K562 (cell line): ENCODE data around the gene HSPA1B. TPM values are rescaled to one million over a fixed set of nuclear protein-coding genes. Genes with fewer than 3 reads are reported as not detected.

Source experiments
- COPS2 ChIP-seq: fragments of 450-650 bp; conservative IDR thresholded peaks from 2 replicates; pipeline ENCODE4 v1.6.1; 2016; ENCODE audit warnings: mild to moderate bottlenecking, moderate library complexity
- HOXB6 ChIP-seq: fragments of 250-450 bp; sonication (Bioruptor Pico); IDR thresholded peaks from 2 replicates; pipeline ENCODE4 v1.5.1; 2022; ENCODE audit warnings: mild to moderate bottlenecking, borderline replicate concordance
- NR2F6 ChIP-seq: fragments of 450-650 bp; formaldehyde crosslinking; IDR thresholded peaks from 2 replicates; pipeline ENCODE4 v1.4.0; 2020; ENCODE audit warnings: mild to moderate bottlenecking
- SMARCB1 ChIP-seq: IDR thresholded peaks from 2 replicates; pipeline ENCODE4 v1.6.1; 2011; ENCODE audit warnings: improper control_type of control experiment, low read depth; ENCODE audit not compliant: insufficient read length
- polyA plus RNA-seq, 8 experiments: library from polyadenylated mRNA; depleted of rRNA in 4 of 8; stranded (reverse) in 5 of 8; unstranded in 3 of 8; fragments of >200 nt; fragmentation: Nextera tagmentation in 2 of 8; fragmentation: Illumina TruSeq in 1 of 8; extraction: Ambion mirVana in 2 of 8; extraction: Trizol in 1 of 8; gene quantifications; 2 replicates each; pipeline versions ENCODE4 v1.2.1 to v1.2.3, GENCODE V29; 2011 to 2014; ENCODE audit warnings: inconsistent platforms in 1 of 8, missing spikeins in 1 of 8
- total RNA-seq, 7 experiments: library from RNA; depleted of rRNA in 6 of 7; stranded (reverse); fragments of >200 nt in 6 of 7; fragmentation: Illumina TruSeq in 2 of 7; extraction: Trizol in 2 of 7; gene quantifications; 2 replicates each; pipeline versions ENCODE4 v1.2.1 to v1.2.3, GENCODE V29; 2011 to 2021; ENCODE audit warnings: low replicate concordance in 1 of 7
- TF ChIP-seq, protein P1 (sequence below): fragments of 200-600 bp; sonication (generic); IDR thresholded peaks from one replicate; pipeline ENCODE4 v1.6.1; 2012; ENCODE audit warnings: mild to moderate bottlenecking, low read depth, low read length, inconsistent platforms
- TF ChIP-seq, protein P2 (sequence below), 2 experiments: fragments of 450-650 bp in 1 of 2; IDR thresholded peaks; 2 replicates each; pipeline ENCODE4 v1.6.1; 2011 to 2017; ENCODE audit warnings: low read depth in 2 of 2, antibody characterized with exemption in 1 of 2, borderline replicate concordance in 1 of 2, low read length in 1 of 2, mild to moderate bottlenecking in 1 of 2, mixed read lengths in 1 of 2; ENCODE audit not compliant: control insufficient read depth in 1 of 2
- TF ChIP-seq, protein P3 (sequence below): sonication (generic); IDR thresholded peaks from 2 replicates; pipeline ENCODE4 v1.6.1; 2016

The HSPA1B gene
- total and polyA plus RNA-seq, 9 of the 15 experiments (the other 6 are each of a cell fraction or from before 2014, with no cell fraction given) = 0.27 to 227 (median 51.2) TPM

DNA sequence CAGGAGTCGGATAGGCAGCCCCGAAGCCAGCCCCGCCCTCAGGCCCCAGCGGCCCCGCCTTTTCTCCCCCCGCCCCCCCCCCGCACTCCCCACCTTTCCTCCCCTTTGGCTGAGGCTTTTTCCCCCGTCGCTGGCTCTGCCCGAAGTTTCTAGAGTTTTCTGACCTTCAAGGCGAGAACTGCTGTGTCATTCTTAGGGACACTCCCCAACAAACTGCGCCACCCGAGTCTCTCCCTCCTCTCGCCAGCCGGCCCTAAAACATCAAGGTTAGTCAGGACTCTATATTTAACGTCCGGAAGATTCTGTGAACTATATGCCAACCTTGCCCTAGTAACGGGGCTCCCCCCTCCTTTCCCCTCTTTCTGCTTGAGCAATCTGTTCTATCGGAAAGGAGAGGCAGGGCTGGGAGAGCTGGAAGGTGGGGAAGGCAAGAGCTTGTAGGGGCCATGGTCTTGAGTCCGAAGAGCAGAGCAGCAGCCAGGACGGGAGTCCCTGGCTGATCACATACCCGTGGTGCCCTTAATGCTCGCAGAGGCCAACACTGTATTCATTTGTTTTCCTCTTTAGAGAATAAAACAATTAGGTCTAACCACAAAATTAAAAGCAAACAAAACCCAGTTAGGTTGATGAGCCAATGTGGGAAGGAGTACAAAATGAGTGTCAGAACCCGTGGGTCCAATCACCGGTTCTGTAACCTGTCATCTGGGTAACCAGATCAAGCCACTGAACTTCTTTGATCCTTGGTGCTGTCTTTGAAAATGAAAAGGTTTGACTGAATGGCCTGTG lies 5.3 kb upstream of the HSPA1B start (continued):
- TF ChIP-seq, protein P1, sequence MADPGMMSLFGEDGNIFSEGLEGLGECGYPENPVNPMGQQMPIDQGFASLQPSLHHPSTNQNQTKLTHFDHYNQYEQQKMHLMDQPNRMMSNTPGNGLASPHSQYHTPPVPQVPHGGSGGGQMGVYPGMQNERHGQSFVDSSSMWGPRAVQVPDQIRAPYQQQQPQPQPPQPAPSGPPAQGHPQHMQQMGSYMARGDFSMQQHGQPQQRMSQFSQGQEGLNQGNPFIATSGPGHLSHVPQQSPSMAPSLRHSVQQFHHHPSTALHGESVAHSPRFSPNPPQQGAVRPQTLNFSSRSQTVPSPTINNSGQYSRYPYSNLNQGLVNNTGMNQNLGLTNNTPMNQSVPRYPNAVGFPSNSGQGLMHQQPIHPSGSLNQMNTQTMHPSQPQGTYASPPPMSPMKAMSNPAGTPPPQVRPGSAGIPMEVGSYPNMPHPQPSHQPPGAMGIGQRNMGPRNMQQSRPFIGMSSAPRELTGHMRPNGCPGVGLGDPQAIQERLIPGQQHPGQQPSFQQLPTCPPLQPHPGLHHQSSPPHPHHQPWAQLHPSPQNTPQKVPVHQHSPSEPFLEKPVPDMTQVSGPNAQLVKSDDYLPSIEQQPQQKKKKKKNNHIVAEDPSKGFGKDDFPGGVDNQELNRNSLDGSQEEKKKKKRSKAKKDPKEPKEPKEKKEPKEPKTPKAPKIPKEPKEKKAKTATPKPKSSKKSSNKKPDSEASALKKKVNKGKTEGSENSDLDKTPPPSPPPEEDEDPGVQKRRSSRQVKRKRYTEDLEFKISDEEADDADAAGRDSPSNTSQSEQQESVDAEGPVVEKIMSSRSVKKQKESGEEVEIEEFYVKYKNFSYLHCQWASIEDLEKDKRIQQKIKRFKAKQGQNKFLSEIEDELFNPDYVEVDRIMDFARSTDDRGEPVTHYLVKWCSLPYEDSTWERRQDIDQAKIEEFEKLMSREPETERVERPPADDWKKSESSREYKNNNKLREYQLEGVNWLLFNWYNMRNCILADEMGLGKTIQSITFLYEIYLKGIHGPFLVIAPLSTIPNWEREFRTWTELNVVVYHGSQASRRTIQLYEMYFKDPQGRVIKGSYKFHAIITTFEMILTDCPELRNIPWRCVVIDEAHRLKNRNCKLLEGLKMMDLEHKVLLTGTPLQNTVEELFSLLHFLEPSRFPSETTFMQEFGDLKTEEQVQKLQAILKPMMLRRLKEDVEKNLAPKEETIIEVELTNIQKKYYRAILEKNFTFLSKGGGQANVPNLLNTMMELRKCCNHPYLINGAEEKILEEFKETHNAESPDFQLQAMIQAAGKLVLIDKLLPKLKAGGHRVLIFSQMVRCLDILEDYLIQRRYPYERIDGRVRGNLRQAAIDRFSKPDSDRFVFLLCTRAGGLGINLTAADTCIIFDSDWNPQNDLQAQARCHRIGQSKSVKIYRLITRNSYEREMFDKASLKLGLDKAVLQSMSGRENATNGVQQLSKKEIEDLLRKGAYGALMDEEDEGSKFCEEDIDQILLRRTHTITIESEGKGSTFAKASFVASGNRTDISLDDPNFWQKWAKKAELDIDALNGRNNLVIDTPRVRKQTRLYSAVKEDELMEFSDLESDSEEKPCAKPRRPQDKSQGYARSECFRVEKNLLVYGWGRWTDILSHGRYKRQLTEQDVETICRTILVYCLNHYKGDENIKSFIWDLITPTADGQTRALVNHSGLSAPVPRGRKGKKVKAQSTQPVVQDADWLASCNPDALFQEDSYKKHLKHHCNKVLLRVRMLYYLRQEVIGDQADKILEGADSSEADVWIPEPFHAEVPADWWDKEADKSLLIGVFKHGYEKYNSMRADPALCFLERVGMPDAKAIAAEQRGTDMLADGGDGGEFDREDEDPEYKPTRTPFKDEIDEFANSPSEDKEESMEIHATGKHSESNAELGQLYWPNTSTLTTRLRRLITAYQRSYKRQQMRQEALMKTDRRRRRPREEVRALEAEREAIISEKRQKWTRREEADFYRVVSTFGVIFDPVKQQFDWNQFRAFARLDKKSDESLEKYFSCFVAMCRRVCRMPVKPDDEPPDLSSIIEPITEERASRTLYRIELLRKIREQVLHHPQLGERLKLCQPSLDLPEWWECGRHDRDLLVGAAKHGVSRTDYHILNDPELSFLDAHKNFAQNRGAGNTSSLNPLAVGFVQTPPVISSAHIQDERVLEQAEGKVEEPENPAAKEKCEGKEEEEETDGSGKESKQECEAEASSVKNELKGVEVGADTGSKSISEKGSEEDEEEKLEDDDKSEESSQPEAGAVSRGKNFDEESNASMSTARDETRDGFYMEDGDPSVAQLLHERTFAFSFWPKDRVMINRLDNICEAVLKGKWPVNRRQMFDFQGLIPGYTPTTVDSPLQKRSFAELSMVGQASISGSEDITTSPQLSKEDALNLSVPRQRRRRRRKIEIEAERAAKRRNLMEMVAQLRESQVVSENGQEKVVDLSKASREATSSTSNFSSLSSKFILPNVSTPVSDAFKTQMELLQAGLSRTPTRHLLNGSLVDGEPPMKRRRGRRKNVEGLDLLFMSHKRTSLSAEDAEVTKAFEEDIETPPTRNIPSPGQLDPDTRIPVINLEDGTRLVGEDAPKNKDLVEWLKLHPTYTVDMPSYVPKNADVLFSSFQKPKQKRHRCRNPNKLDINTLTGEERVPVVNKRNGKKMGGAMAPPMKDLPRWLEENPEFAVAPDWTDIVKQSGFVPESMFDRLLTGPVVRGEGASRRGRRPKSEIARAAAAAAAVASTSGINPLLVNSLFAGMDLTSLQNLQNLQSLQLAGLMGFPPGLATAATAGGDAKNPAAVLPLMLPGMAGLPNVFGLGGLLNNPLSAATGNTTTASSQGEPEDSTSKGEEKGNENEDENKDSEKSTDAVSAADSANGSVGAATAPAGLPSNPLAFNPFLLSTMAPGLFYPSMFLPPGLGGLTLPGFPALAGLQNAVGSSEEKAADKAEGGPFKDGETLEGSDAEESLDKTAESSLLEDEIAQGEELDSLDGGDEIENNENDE = no peak
- no peak for TF ChIP-seq COPS2
- TF ChIP-seq, protein P2, sequence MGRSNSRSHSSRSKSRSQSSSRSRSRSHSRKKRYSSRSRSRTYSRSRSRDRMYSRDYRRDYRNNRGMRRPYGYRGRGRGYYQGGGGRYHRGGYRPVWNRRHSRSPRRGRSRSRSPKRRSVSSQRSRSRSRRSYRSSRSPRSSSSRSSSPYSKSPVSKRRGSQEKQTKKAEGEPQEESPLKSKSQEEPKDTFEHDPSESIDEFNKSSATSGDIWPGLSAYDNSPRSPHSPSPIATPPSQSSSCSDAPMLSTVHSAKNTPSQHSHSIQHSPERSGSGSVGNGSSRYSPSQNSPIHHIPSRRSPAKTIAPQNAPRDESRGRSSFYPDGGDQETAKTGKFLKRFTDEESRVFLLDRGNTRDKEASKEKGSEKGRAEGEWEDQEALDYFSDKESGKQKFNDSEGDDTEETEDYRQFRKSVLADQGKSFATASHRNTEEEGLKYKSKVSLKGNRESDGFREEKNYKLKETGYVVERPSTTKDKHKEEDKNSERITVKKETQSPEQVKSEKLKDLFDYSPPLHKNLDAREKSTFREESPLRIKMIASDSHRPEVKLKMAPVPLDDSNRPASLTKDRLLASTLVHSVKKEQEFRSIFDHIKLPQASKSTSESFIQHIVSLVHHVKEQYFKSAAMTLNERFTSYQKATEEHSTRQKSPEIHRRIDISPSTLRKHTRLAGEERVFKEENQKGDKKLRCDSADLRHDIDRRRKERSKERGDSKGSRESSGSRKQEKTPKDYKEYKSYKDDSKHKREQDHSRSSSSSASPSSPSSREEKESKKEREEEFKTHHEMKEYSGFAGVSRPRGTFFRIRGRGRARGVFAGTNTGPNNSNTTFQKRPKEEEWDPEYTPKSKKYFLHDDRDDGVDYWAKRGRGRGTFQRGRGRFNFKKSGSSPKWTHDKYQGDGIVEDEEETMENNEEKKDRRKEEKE (IDR thresholded peaks at IDR 0.05; ENCODE audit: borderline replicate concordance in 1 of 2, control insufficient read depth in 1 of 2, low read depth in 2 of 2, low read length in 1 of 2) = no peak
- TF ChIP-seq, protein P3, sequence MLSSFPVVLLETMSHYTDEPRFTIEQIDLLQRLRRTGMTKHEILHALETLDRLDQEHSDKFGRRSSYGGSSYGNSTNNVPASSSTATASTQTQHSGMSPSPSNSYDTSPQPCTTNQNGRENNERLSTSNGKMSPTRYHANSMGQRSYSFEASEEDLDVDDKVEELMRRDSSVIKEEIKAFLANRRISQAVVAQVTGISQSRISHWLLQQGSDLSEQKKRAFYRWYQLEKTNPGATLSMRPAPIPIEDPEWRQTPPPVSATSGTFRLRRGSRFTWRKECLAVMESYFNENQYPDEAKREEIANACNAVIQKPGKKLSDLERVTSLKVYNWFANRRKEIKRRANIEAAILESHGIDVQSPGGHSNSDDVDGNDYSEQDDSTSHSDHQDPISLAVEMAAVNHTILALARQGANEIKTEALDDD = peak; percentile 36; the same call in 1 of the 2 replicates
- peak; percentile 54; the same call in 1 of the 2 replicates for TF ChIP-seq HOXB6 (CRISPR knock-in tag)
- no peak for TF ChIP-seq SMARCB1
- TF ChIP-seq NR2F6 (CRISPR knock-in tag) = peak; percentile 71; the same call in 1 of the 2 replicates
